ENCODE measurements around the gene PIP5K1B.

- TF ChIP-seq CTCF (conservative IDR thresholded peaks at IDR 0.05; ENCODE audit: low read length), result no peak
- TF ChIP-seq EZH2phosphoT487 (IDR thresholded peaks at IDR 0.05; ENCODE audit: borderline replicate concordance), result no peak
Measured at GRCh38 chr9:68738358-68738757, 33.3 kb downstream of the PIP5K1B start.

Measured in Loucy (cell line).